GM18858 (cell line): ENCODE data around the gene TRIP11.

Source experiments
- ATAC-seq: cut with Tn5 transposase; IDR thresholded peaks from one replicate; pipeline ENCODE4 v1.9.1; 2021; ENCODE audit not compliant: unreplicated experiment

TRIP11 gene

GRCh38 chr14:92010644-92011043 is 29.2 kb downstream of the TRIP11 start:
- ATAC-seq, result no peak

- no peak for ATAC-seq
Measured at GRCh38 chr14:92009604-92010003, 30.3 kb downstream of the TRIP11 start.

- ATAC-seq, result no peak
Measured at GRCh38 chr14:92005019-92005418, 34.8 kb downstream of the TRIP11 start.

GRCh38 chr14:92004062-92004461 is 35.8 kb downstream of the TRIP11 start:
- ATAC-seq, result no peak

GRCh38 chr14:91998667-91999570 is 40.9 kb downstream of the TRIP11 start:
- ATAC-seq, result no peak

GRCh38 chr14:91997492-91997891 is 42.4 kb downstream of the TRIP11 start:
- no peak for ATAC-seq

- no peak for ATAC-seq
Measured at GRCh38 chr14:91996948-91997371, 42.9 kb downstream of the TRIP11 start.

- no peak for ATAC-seq
Measured at GRCh38 chr14:91987192-91987591, 52.7 kb downstream of the TRIP11 start.

GRCh38 chr14:91985521-91986255 is 54.2 kb downstream of the TRIP11 start:
- ATAC-seq, result no peak

- ATAC-seq, result no peak
Measured at GRCh38 chr14:91985008-91985407, 54.9 kb downstream of the TRIP11 start.

GRCh38 chr14:91983588-91983987 is 56.3 kb downstream of the TRIP11 start:
- no peak for ATAC-seq

GRCh38 chr14:91980157-91980556 is 59.7 kb downstream of the TRIP11 start:
- ATAC-seq, result no peak

- ATAC-seq, result no peak
Measured at GRCh38 chr14:91977884-91978283, 62.0 kb downstream of the TRIP11 start.

- no peak for ATAC-seq
Measured at GRCh38 chr14:91975763-91976162, 64.1 kb downstream of the TRIP11 start.

- ATAC-seq, result no peak
Measured at GRCh38 chr14:91971188-91971778, 68.6 kb downstream of the TRIP11 start.

- ATAC-seq, result no peak
Measured at GRCh38 chr14:91968280-91968679, 71.6 kb downstream of the TRIP11 start.

GRCh38 chr14:91964724-91965123 is 75.1 kb downstream of the TRIP11 start:
- ATAC-seq, result no peak

GRCh38 chr14:91964011-91964410 is 75.8 kb downstream of the TRIP11 start:
- no peak for ATAC-seq

GRCh38 chr14:91963465-91963864 is 76.4 kb downstream of the TRIP11 start:
- ATAC-seq, result no peak

GRCh38 chr14:91961297-91962220 is 78.3 kb downstream of the TRIP11 start:
- no peak for ATAC-seq

GRCh38 chr14:91957876-91958313 is 82.0 kb downstream of the TRIP11 start:
- ATAC-seq, result no peak
